Colonic mucosa (tissue), 4 donors: ENCODE results near the gene SYNJ2. TPM values are rescaled to one million over a fixed set of nuclear protein-coding genes. Genes with fewer than 3 reads are reported as not detected.

Experiments used
- DNase-seq: peaks from one replicate; pipeline ENCODE4 v3.0.0-alpha.2; 2020
- H3K27ac ChIP-seq: fragments of 200-600 bp; one replicate; pipeline ENCODE4 v1.8.0; 2021
- H3K27me3 ChIP-seq: fragments of 200-600 bp; one replicate; pipeline ENCODE4 v1.8.0; 2021
- H3K36me3 ChIP-seq: fragments of 200-600 bp; one replicate; pipeline ENCODE4 v1.8.0; 2021
- H3K4me1 ChIP-seq: fragments of 200-600 bp; one replicate; pipeline ENCODE4 v1.8.0; 2021; ENCODE audit warnings: mild to moderate bottlenecking
- H3K4me3 ChIP-seq: fragments of 200-600 bp; one replicate; pipeline ENCODE4 v1.8.0; 2021
- H3K9ac ChIP-seq, 2 donors: one replicate each; pipeline ENCODE4 v1.7.0; 2013; ENCODE audit warnings: control low read depth in 2 of 2, low read depth in 2 of 2, low read length in 2 of 2
- H3K9me3 ChIP-seq: fragments of 200-600 bp; one replicate; pipeline ENCODE4 v1.8.0; 2021
- CTCF ChIP-seq: fragments of 200-600 bp; IDR thresholded peaks from one replicate; pipeline ENCODE4 v1.8.0; 2022; ENCODE audit warnings: antibody characterized with exemption, mild to moderate bottlenecking
- intact Hi-C: fragments of 100-400 bp; cut with DNase I; formaldehyde crosslinking; loops from one replicate; pipeline ENCODE4 v1.14.1; 2022
- total RNA-seq, 2 donors: library from RNA; stranded (reverse); fragmentation: NEBNext Ultra II Directional in 1 of 2; extraction: Animal tissue kit (Norgen Biotek cat#: 25700) in 1 of 2; gene quantifications; one replicate each; pipeline ENCODE4 v1.2.1, GENCODE V29; 2021
- donor health status: healthy.
- donor health status: DM: no; HTN: no; CAD: no.
- donor health status: DM: no; HTN: no; CAD: no.

The SYNJ2 gene
- total RNA-seq, 2 donors from 2014 or later, result 46.0 to 53.5 TPM

GRCh38 chr6:158009935-158010585, 28.4 kb downstream of the SYNJ2 start:
- no peak for DNase-seq
- no peaks in the 10 kb centered on the region for H3K36me3 ChIP-seq
- no peaks in the 10 kb centered on the region for H3K4me1 ChIP-seq
- H3K9ac ChIP-seq, result no peak overlapping the region
- no peak overlapping the region for H3K27ac ChIP-seq
- H3K9me3 ChIP-seq, result no peaks in the 10 kb centered on the region
- H3K27me3 ChIP-seq, result no peaks in the 10 kb centered on the region
- no peak for TF ChIP-seq CTCF
- H3K4me3 ChIP-seq, result no peak overlapping the region
- intact Hi-C loops, result no loop called here

- TF ChIP-seq CTCF, result no peak
- Histone ChIP-seq H3K36me3 (no peaks in the 10 kb centered on the region), H3K4me3 (no peak overlapping the region), H3K27me3 (no peaks in the 10 kb centered on the region), H3K27ac (no peak overlapping the region), H3K9ac (no peak overlapping the region), H3K9me3 (no peaks in the 10 kb centered on the region), H3K4me1 (no peaks in the 10 kb centered on the region)
- DNase-seq, result no peak
- intact Hi-C loops, result no loop called here
Measured at GRCh38 chr6:158010591-158011477, 29.2 kb downstream of the SYNJ2 start.

- Histone ChIP-seq H3K27ac (no peak overlapping the region), H3K9ac (no peak overlapping the region), H3K4me1 (no peaks in the 10 kb centered on the region), H3K4me3 (no peak overlapping the region), H3K36me3 (no peaks in the 10 kb centered on the region), H3K9me3 (no peaks in the 10 kb centered on the region), H3K27me3 (no peaks in the 10 kb centered on the region)
- no peak for DNase-seq
- TF ChIP-seq CTCF, result no peak
- intact Hi-C loops, result no loop called here
Measured at GRCh38 chr6:158011478-158011920, 29.8 kb downstream of the SYNJ2 start.

GRCh38 chr6:158011980-158012566, 30.4 kb downstream of the SYNJ2 start:
- no peak overlapping the region for H3K27ac ChIP-seq
- no peak for TF ChIP-seq CTCF
- no peak overlapping the region for H3K9ac ChIP-seq
- no peaks in the 10 kb centered on the region for H3K4me1 ChIP-seq
- H3K4me3 ChIP-seq, result no peak overlapping the region
- H3K36me3 ChIP-seq, result no peaks in the 10 kb centered on the region
- DNase-seq, result no peak
- intact Hi-C loops, result no loop called here
- H3K9me3 ChIP-seq, result no peaks in the 10 kb centered on the region
- no peaks in the 10 kb centered on the region for H3K27me3 ChIP-seq

GRCh38 chr6:158013904-158014504, 32.3 kb downstream of the SYNJ2 start:
- no peak for DNase-seq
- H3K4me3 ChIP-seq, result no peak overlapping the region
- no peak overlapping the region for H3K9ac ChIP-seq
- H3K36me3 ChIP-seq, result no peaks in the 10 kb centered on the region
- H3K4me1 ChIP-seq, result no peaks in the 10 kb centered on the region
- intact Hi-C loops, result no loop called here
- TF ChIP-seq CTCF, result no peak
- H3K27me3 ChIP-seq, result no peaks in the 10 kb centered on the region
- H3K9me3 ChIP-seq, result no peaks in the 10 kb centered on the region
- no peak overlapping the region for H3K27ac ChIP-seq
